ENCODE data around the gene PLEKHH2.

DNA sequence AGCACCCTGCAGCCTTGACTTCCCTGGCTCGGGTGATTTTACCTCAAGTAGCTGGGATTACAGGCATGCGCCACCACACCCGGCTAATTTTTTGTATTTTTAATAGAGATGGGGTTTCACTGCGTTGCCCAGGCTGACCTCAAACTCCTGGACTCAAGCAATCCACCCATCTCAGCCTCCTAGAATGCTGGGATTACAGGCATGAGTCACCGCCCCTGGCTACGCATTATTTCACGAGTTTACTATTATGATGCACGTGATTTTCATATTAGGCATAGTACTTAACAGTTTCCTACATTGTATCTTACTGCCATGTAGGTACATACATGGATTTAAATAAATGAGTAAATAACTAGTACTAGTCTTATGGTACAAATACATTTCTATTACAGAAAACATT is 141.2 kb downstream of the PLEKHH2 start:
- TF ChIP-seq, protein P1, sequence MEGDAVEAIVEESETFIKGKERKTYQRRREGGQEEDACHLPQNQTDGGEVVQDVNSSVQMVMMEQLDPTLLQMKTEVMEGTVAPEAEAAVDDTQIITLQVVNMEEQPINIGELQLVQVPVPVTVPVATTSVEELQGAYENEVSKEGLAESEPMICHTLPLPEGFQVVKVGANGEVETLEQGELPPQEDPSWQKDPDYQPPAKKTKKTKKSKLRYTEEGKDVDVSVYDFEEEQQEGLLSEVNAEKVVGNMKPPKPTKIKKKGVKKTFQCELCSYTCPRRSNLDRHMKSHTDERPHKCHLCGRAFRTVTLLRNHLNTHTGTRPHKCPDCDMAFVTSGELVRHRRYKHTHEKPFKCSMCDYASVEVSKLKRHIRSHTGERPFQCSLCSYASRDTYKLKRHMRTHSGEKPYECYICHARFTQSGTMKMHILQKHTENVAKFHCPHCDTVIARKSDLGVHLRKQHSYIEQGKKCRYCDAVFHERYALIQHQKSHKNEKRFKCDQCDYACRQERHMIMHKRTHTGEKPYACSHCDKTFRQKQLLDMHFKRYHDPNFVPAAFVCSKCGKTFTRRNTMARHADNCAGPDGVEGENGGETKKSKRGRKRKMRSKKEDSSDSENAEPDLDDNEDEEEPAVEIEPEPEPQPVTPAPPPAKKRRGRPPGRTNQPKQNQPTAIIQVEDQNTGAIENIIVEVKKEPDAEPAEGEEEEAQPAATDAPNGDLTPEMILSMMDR (IDR thresholded peaks at IDR 0.05): no peak
- no peak for TF ChIP-seq POLR2AphosphoS5 (IDR thresholded peaks at IDR 0.05)
